HT1080 (cell line): ENCODE data around the gene B3GAT2. TPM values are rescaled to one million over a fixed set of nuclear protein-coding genes. Genes with fewer than 3 reads are reported as not detected.

Experiments
- DNase-seq: peaks from one replicate; pipeline ENCODE4 v3.0.0-alpha.2; 2015; ENCODE audit warnings: low read depth
- total RNA-seq: library from RNA; depleted of rRNA; stranded (reverse); fragments of >200 nt; shearing (Covaris generic); gene quantifications from 2 replicates; pipeline ENCODE4 v1.2.3, GENCODE V29; 2014

Gene B3GAT2
- total RNA-seq, 1 experiment from 2014 or later: 0.23 TPM

DNA sequence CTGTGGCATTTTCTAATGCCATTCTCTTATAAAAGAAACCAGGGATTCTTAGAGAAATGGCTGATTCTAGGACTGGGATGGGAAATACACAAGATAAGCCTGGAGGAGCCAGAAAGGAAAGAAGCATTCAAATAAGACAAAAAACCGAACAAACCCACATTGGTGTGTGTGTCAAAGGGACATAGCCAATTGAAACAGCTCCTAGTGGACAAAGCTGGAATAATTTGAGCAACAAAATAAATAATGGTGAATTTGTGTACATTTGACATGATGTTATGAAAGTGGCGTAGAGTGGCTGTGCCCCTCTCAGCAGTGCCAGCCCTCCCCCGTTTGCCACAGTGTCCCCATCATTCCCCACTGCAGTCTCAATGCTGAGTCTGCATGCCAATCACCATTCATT, 55.5 kb downstream of the B3GAT2 start:
- no peak for DNase-seq

DNA sequence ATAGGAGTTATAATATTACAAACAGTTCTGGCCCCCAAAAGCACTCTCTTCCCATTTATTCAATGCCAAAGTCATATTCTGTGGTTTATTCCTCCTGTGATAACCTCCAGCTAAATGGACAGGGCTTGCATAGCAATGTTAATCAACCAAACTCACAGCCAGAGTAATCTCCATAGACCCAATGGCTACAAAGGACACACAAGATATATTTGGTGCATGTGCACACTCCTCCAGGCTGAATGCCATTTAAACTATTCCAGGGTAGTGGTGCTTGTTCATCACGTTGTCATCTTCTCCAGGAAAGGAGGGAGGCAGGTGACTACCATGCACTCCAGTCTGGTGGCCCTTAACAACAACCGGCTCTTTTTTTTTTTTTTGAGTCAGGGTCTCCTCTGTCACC, 56.8 kb downstream of the B3GAT2 start:
- DNase-seq: no peak

DNA sequence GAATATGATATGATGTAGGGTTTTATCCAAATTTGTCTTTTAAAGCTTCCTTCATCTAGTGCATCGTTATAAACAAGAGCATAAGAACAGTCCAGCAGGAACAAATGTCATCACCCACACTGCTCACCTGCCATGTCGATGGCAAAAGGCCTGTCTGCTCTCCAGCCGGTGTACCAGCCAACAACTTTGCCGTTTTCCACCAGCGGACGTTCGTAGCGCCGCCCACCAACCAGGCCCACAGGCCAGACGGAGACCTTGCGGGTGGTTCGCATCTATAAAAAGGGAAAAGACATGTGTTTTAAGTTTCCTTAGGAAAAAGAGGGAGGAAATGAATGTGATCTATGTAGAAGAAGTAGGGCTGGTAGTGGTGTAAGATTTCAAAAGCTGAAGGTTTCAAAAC, 62.9 kb downstream of the B3GAT2 start:
- DNase-seq: no peak

DNA sequence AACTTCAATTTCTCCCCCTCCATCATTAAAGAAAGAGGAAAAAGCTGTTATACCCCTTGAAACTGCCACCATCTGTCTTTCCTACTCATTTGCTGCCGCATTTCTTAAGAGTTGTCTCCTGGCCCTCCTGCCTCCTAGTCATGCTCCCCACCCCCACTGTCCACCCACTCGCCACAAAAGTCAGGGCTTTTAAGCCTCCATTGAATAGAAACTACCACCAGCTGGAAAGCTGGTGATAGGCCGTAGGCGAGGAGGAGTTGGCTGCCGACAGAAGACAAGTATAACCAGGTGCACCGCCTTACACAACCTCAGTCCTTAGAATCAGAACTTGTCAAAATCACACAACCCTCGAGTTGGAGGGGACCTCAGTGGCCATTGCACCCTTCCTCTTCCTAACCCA, 67.6 kb downstream of the B3GAT2 start:
- DNase-seq: no peak

DNA sequence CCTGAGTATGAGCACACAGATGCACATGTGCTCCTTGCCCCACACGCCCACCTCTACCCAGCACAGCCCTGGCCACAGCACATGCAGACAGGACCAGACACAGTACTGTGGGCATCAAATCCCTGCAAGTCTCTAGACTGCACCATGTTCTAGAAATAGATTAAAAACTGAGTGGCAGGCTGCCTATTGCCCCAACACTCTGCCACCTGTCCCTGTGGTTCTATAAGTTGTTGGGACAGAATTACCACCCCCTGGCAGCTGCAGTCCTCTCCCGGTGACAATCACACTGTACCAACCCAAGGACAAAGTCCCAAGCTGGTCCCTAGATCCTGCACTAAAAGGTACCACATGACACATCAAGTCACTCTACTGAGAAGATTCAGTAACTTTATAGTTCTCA, 70.2 kb downstream of the B3GAT2 start:
- no peak for DNase-seq

DNA sequence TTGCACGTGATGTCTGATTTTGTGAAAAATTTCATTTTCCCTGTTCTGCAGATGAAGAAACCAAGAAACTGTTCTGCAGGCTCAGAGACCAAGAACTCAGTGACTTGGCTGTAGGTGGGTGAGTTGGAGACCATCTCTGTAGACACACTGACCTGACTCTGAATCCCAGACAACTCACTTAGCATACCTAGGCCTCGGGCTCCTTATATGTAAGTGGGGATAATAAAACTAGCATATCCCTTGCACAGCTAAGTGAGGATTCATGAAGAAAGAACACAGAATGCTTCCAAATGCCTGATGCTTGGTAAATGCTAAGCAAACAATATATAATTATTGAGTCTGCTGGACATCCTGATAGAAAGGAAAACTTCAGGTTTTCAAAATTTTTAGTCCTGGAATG, 70.8 kb downstream of the B3GAT2 start:
- DNase-seq: no peak

DNA sequence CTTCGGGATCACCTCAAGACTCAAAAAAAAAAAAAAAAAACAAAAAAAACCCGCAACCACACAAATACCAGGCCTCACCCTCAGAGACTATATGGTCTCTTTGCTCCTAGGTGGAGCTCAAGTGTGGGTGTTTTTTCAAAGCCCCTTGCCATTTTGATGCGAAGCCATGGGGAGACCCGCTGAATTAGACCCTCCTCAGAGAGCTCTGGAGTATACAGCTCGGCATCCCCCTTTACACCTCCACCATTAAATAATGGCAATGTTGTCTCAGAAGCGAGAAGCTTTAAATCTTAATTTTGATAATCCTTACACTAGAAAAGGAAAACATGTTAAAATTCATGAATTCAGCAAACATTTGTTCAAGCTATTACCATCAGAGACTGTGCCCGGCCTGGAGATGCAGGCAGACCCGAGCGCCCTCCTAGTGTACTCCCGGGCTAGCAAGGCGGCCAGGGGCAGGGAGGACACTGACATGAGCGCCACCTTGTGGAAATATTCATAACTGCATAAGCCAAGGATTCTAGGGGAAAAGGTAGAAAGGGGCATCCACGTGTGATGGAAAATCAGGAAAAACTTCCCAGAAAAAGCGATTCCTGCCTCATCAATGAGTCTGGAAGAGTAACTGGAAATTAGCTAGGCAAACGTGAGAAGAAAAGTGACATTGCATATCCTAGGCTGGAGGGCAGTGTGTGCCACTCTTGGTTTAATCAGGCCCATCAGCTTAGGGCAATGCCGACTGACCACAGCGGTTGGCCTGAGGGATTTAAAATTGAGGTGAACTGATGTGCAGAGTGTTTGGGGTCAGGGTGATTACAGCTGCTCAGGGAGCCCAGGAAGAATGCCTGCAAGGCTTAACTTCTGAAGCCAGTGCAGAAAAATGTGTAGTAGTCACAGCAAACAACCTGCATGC, 72.5 kb downstream of the B3GAT2 start:
- peak; percentile 57 for DNase-seq

DNA sequence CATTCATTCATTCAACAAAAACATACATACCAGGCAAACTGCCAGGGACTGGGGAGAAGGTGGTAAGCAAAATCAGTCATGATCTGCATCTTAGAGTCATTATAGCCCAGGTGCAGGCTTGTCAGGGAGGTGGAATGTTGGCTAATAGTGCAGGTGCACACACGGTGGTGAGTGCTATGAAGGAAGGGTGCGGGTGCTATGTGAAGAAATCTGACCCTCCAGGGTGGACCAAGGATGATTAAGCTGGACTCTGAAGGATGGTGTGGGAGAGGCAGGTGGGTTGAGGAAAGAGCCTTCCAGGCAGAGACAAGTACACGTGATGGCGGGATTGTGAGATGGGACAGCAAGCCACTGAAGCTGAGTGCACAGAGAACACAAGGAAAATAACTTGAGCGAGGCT, 77.4 kb downstream of the B3GAT2 start:
- no peak for DNase-seq

DNA sequence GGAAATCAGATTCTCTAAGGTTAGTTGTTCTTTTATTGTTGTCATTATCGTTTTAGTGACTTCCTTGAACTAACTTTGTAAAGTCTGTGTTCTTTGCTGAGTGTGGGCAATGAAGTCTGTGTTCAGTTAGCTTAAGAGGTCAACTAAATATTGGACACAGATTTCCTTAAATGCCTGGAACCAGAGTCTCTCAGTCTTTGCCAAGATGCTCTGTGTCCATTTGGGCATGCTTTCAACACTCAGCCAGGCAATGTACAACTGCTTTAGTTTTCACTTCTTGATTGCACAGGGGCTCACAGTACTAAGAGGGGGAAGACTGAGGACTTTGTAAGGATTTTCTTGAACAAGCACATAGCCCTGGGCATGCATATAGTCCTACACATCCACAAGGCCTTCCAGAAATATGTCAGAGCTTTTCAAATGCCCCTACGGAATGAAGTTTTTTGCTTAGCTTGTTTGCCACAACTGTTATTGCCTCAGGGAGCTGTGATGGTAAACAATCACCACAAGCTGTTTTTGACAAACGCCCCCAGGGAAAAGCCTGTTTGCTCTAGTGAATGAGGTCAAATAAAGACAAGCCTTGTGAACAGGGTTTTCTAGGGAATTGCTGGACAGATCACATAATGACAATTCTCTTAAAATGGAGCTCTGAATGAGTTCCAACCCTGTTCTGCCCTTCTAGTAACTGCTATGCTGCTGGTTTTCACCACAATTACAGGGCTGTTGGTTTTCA, 82.5 kb downstream of the B3GAT2 start:
- DNase-seq: no peak

DNA sequence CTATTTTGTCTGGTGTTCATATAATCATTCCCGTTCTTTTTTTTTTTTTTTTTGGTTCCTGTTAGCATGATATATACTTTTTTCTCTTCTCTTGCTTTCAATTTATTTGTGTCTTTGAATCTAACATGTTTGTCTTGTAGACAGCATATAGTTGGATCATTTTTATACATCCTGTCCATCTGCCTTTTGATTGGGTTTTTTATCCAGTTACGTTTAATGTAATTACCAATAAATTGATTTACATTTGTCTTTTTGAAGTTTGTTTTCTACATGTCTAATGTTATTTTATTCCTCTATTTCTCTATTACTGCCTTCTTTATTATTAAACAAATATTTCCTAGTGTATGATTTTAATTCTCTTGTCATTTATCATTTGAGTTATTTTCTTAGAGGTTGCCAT, 84.4 kb downstream of the B3GAT2 start:
- DNase-seq: no peak

DNA sequence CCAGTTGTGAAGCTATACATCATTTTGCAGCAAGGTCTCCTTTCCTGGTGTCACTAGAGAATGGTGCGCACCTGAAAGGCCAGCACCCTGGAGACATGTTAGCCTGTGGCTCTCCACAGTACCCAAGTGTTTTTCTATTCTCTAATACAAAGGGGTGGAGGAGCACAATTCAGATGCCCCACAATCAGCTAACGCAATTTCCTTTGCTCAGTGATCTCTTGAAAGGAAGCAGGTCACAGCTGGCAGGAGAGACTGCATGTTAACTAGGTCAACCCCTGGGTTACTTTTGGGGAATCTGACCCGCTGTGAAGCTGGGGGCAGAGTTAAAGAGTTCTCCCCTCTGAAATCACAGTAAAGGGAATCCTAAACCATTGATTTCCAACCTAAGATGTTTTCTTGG, 92.5 kb downstream of the B3GAT2 start:
- DNase-seq: no peak

DNA sequence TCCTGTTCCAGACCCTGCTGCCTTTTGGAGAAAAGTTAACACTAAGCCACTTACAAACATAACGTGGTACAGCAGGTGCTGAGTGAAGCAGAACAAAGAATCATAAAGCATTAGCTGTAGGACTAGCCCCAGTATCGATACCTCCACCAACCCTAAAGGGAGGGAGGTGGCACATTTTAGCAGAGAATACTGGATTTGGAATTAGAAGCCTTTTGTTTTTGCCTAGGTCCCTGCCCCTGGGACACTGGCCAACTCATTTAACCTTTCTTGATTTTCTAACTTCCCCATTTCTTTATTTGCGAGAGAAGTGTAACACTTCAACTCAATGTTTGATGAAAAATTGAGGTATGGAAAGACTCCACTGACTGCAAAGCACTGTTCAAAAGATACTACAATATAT, 93.5 kb downstream of the B3GAT2 start:
- no peak for DNase-seq

DNA sequence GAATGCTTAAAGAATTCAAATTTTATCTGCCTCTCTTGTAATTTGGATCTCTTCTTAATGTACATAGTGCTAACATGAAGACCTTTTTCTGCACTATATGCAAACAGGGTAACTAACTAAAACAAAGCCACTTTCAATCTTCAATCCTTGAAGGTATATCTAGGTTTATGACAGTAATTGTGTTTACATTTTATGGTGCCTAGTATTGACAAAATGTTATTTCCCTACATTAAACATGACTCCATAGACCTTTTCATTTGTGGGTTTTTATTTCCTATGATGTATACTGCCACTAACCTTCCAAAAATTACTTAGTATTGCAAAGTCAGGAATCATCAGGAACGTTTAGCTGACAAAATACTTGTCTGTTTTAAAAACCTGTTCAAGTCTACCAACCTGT, 95.9 kb downstream of the B3GAT2 start:
- no peak for DNase-seq

DNA sequence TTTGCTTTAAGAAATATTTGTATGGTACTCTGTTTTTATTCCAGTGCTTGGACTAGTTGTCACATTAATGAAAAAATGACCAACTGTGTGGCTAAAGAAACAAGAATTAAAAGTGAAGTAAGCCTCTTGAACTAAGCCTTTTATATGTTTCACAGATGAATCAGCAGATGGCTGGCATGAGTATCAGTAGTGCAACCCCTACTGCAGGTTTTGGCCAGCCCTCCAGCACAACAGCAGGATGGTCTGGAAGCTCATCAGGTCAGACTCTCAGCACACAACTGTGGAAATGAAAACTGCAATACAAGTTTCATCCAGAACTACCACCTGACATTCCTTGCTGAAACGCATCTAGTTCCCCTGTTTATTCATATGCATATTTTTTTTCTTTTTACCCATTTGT, 96.8 kb downstream of the B3GAT2 start:
- DNase-seq: no peak

DNA sequence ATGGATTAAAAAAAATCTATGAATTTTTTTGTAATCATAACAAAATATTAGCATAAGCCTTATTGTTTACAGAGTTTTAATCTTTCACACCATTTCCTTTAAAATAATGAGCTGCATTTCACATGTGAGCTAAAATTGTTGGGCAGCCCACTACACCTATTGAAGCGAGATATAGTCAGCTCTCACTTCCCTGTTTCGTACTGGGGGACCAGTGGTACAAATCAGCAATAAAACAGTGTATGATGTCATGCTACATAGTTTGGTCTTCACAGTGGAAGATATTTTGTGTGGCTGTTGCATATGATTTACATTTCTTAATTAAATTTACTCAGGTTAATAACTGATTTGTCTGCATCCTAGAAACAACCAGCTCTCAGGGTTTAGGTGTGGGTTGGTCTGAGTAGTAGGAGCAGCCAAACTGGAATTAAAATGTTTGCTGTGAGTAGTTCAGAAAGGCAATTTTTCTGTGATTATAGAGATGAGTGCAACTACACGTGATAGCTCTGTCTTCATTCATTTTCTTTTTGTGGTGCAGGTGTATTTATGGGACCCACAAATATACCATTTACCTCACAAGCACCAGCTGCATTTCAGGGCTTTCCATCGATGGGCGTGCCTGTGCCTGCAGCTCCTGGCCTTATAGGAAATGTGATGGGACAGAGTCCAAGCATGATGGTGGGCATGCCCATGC, 99.3 kb downstream of the B3GAT2 start:
- no peak for DNase-seq

DNA sequence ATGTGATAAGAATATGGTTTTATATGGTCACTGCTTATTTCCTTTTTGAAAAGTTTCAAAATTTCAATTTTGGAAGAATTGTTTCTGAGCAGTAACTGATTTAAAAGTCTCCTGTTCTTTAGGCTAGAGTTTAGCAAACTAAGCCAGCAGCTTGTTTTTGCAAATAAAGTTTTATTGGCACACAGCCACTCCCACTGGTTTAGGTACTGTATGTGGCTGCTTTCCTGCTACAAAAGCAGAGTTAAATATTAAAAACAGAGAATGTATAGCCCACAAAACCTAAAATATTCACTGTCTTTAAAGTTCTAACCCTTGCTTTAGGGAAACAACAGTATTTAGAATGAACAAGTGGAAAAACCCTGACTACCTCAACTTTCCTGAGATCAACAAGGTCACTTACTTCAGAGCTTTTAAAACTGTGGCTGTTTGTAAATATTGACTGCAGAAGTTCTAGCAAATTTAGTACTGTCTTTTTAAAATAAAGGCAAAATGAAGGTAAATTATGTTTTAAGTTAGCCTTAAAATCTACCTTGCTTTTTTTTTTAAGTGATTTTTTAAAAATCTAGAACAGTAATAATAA, 104.1 kb downstream of the B3GAT2 start:
- DNase-seq: no peak

DNA sequence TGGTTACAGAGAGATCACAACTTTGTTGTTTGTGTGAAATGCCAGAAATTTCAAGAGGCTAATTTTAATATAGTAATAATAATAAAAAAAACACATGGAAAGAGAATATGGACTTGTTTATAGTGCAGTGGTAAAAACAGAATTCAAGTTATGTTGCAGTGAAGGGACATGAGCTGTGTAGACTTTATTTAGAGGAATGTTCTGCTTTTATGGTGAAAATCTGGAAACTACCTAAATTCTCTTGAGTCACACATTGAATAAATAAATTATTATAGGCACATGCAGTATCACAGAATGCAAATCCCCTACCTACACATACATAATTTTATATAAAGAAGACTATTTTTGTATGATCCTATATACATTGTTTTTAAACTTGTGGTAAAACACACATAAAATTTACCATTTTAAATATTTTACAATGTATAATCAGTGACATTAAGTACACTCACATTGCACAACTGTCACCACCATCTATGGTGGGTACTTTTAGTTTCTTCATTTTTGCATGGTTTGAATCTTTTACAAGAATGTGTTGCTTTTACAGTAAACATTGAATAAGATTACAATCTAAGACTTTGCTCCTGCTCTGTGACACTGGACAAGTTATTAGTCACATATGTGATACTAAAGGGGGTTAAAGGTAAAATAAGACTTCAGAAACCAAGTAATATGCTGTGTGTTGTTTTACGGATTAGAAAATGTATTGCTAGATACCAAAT, 107.4 kb downstream of the B3GAT2 start:
- no peak for DNase-seq

DNA sequence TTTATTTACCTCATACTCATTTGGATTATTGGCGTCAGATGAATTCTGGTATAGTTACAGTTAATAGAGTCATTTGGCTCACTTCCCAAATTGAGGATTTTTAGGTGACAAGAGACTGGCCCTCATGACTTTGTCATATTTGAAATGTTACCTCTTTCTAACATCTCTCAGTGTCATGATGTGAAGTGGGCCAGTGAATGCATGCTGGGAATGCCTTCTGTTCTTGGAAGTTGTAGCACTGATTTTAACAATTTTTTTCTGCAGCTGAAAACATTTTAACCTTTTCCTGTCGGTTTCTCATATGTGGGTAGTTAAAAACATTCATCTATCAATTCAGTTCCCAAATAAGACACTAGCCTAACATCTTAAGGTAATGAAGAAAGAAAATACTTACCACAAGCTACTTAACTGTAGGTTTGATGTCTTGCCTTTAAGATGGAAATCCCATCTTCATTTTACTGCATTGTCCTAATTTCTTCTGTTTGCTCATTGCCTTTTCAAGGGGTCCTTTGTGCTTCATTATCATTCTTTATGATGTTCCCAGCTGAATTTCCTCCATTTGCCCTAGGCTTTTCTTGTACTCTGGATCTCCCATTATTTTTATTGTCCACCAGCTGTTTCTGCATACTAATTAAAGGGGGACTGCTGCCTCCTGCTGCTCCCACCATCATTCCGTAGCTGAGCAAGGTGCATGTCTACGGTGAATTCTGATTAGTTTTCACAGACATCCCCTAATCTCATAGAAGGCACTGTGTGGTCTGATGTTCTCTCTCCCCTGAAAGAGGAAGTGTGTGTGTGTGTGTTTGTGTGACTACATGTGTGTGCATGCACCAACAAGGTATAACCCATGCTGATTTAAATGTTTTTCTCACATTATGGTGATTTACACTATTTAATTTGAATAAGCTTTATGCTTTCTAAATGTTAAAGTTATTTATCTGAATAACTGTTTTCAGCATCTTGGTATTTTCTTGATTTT, 109.5 kb downstream of the B3GAT2 start:
- DNase-seq: no peak

DNA sequence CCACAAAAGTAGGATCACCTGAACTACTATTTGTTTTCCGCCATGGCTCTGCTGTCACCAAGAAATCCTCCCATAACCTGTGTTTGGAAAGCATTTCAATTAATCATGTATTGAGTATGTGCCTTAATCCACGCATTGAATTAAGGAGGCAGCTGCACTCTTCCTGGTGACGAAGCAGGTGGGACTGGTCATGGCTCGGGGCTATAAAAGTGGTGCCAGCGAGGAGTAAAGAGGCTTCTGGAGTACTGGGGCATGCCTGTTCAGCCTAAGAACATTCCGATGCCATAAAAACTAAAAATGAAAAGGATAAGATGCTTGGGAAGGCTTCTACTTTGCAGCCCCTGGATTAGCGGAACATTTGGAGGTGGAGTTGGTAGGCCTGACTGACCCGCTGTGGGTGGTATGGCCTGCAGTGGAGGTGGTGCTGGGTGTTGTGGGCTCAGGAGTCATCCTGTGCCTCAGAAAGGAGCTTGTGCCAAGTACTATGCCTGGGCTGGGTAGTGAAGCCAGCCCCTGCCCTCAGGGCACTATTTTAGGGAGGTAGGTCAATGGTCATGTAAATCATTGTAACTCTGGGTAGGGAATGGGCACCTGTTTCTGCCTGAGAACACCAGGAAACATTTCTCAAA, 110.5 kb downstream of the B3GAT2 start:
- DNase-seq: no peak
